ENCODE data around the gene FBLN2.
A peak's percentile ranks its signal among the peaks of the same experiment; 100 is the strongest.

The FBLN2 gene

GRCh38 chr3:13515786-13516759, 32.9 kb upstream of the FBLN2 start:
- no peak overlapping the region for H3K23ac ChIP-seq (ENCODE audit: low read length in 2 of 2)
- H3K4me2 ChIP-seq (ENCODE audit: low read length, poor library complexity, severe bottlenecking) = no peak overlapping the region
- no peak overlapping the region for H2BK12ac ChIP-seq (ENCODE audit: low read length in 2 of 2)
- H3K9me3 ChIP-seq (ENCODE audit: control insufficient read depth, low read length) = no peaks in the 10 kb centered on the region
- H3K14ac ChIP-seq (ENCODE audit: low read length in 2 of 2) = no peak overlapping the region
- no peak overlapping the region for H2AFZ ChIP-seq (ENCODE audit: low read depth, low read length)
- H2BK120ac ChIP-seq (ENCODE audit: low read depth, low read length) = no peak overlapping the region
- DNase-seq = no peak
- H2BK5ac ChIP-seq (ENCODE audit: low read depth, low read length, poor library complexity, severe bottlenecking) = no peak overlapping the region
- peaks cover 0 to 45% of the 10 kb centered on the region in 2 experiments for H3K27me3 ChIP-seq (ENCODE audit: control insufficient read depth in 1 of 2, insufficient read depth in 1 of 2, low read length in 2 of 2)
- WGBS = 89% methylated on average over 26 of the region's 26 CpGs
- no peaks in the 10 kb centered on the region for H3K79me1 ChIP-seq (replicated peaks; ENCODE audit: low read length, poor library complexity, severe bottlenecking)
- no peak overlapping the region for H4K8ac ChIP-seq (ENCODE audit: low read length)
- peak overlapping the region; percentile 20 for H3K9ac ChIP-seq (ENCODE audit: low read length)
- no peak overlapping the region for H3K27ac ChIP-seq (ENCODE audit: low read length, poor library complexity, severe bottlenecking)
- H2AK5ac ChIP-seq (ENCODE audit: low read length, severe bottlenecking) = no peak overlapping the region
- no peak overlapping the region for H3K4me3 ChIP-seq (ENCODE audit: insufficient read depth in 1 of 2, low read depth in 1 of 2, low read length in 2 of 2)
- H3K18ac ChIP-seq (ENCODE audit: low read depth in 1 of 2, low read length in 2 of 2) = no peak overlapping the region
- no peak overlapping the region for H2BK15ac ChIP-seq (ENCODE audit: low read depth, poor library complexity, severe bottlenecking)
- H3K4me1 ChIP-seq (ENCODE audit: control insufficient read depth, insufficient read depth, low read depth, low read length) = peaks cover 3% of the 10 kb centered on the region
- H4K91ac ChIP-seq (ENCODE audit: low read length) = peak overlapping the region; percentile 47
- H3K36me3 ChIP-seq (ENCODE audit: control insufficient read depth in 1 of 2, insufficient read depth in 2 of 2, low read depth in 1 of 2, low read length in 2 of 2) = peaks cover 0 to 11% of the 10 kb centered on the region in 2 experiments
- H3K4ac ChIP-seq (ENCODE audit: low read depth in 1 of 2, low read length in 2 of 2) = no peak overlapping the region

- no peak overlapping the region for H2AFZ ChIP-seq (ENCODE audit: low read depth, low read length)
- no peak overlapping the region for H2BK120ac ChIP-seq (ENCODE audit: low read depth, low read length)
- no peak overlapping the region for H3K14ac ChIP-seq (ENCODE audit: low read length in 2 of 2)
- DNase-seq = no peak
- H3K18ac ChIP-seq (ENCODE audit: low read depth in 1 of 2, low read length in 2 of 2) = no peak overlapping the region
- H4K91ac ChIP-seq (ENCODE audit: low read length) = peak overlapping the region; percentile 47
- no peaks in the 10 kb centered on the region for H3K9me3 ChIP-seq (ENCODE audit: control insufficient read depth, low read length)
- H3K4me3 ChIP-seq (ENCODE audit: insufficient read depth in 1 of 2, low read depth in 1 of 2, low read length in 2 of 2) = no peak overlapping the region
- H3K36me3 ChIP-seq (ENCODE audit: control insufficient read depth in 1 of 2, insufficient read depth in 2 of 2, low read depth in 1 of 2, low read length in 2 of 2) = peaks cover 0 to 11% of the 10 kb centered on the region in 2 experiments
- H3K27me3 ChIP-seq (ENCODE audit: control insufficient read depth in 1 of 2, insufficient read depth in 1 of 2, low read length in 2 of 2) = peaks cover 0 to 45% of the 10 kb centered on the region in 2 experiments
- H3K4me2 ChIP-seq (ENCODE audit: low read length, poor library complexity, severe bottlenecking) = no peak overlapping the region
- no peaks in the 10 kb centered on the region for H3K79me1 ChIP-seq (replicated peaks; ENCODE audit: low read length, poor library complexity, severe bottlenecking)
- 92% methylated on average over 7 of the region's 9 CpGs for WGBS
- peaks cover 3% of the 10 kb centered on the region for H3K4me1 ChIP-seq (ENCODE audit: control insufficient read depth, insufficient read depth, low read depth, low read length)
- no peak overlapping the region for H3K9ac ChIP-seq (ENCODE audit: low read length)
- H2AK5ac ChIP-seq (ENCODE audit: low read length, severe bottlenecking) = no peak overlapping the region
- H4K8ac ChIP-seq (ENCODE audit: low read length) = peak overlapping the region; percentile 7
- no peak overlapping the region for H3K4ac ChIP-seq (ENCODE audit: low read depth in 1 of 2, low read length in 2 of 2)
- H2BK12ac ChIP-seq (ENCODE audit: low read length in 2 of 2) = no peak overlapping the region
- H3K27ac ChIP-seq (ENCODE audit: low read length, poor library complexity, severe bottlenecking) = no peak overlapping the region
- no peak overlapping the region for H2BK5ac ChIP-seq (ENCODE audit: low read depth, low read length, poor library complexity, severe bottlenecking)
- H2BK15ac ChIP-seq (ENCODE audit: low read depth, poor library complexity, severe bottlenecking) = no peak overlapping the region
- no peak overlapping the region for H3K23ac ChIP-seq (ENCODE audit: low read length in 2 of 2)
Measured at GRCh38 chr3:13516760-13517135, 32.2 kb upstream of the FBLN2 start.

GRCh38 chr3:13517253-13517977, 31.5 kb upstream of the FBLN2 start:
- Histone ChIP-seq H3K4me2 (ENCODE audit: low read length, poor library complexity, severe bottlenecking) (no peak overlapping the region), H2BK12ac (ENCODE audit: low read length in 2 of 2) (no peak overlapping the region), H3K18ac (ENCODE audit: low read depth in 1 of 2, low read length in 2 of 2) (no peak overlapping the region), H3K27ac (ENCODE audit: low read length, poor library complexity, severe bottlenecking) (no peak overlapping the region), H3K36me3 (ENCODE audit: control insufficient read depth in 1 of 2, insufficient read depth in 2 of 2, low read depth in 1 of 2, low read length in 2 of 2) (peaks cover 0 to 11% of the 10 kb centered on the region in 2 experiments), H3K4ac (ENCODE audit: low read depth in 1 of 2, low read length in 2 of 2) (no peak overlapping the region), H3K4me3 (ENCODE audit: insufficient read depth in 1 of 2, low read depth in 1 of 2, low read length in 2 of 2) (no peak overlapping the region), H3K23ac (ENCODE audit: low read length in 2 of 2) (no peak overlapping the region), H4K8ac (ENCODE audit: low read length) (peak overlapping the region; percentile 7), H2AFZ (ENCODE audit: low read depth, low read length) (no peak overlapping the region), H2BK5ac (ENCODE audit: low read depth, low read length, poor library complexity, severe bottlenecking) (no peak overlapping the region), H3K9ac (ENCODE audit: low read length) (no peak overlapping the region), H2AK5ac (ENCODE audit: low read length, severe bottlenecking) (no peak overlapping the region), H2BK120ac (ENCODE audit: low read depth, low read length) (no peak overlapping the region), H3K4me1 (ENCODE audit: control insufficient read depth, insufficient read depth, low read depth, low read length) (peaks cover 3% of the 10 kb centered on the region), H4K91ac (ENCODE audit: low read length) (no peak overlapping the region), H3K79me1 (replicated peaks; ENCODE audit: low read length, poor library complexity, severe bottlenecking) (no peaks in the 10 kb centered on the region), H3K14ac (ENCODE audit: low read length in 2 of 2) (no peak overlapping the region), H2BK15ac (ENCODE audit: low read depth, poor library complexity, severe bottlenecking) (peak overlapping the region; percentile 55), H3K9me3 (ENCODE audit: control insufficient read depth, low read length) (no peaks in the 10 kb centered on the region), H3K27me3 (ENCODE audit: control insufficient read depth in 1 of 2, insufficient read depth in 1 of 2, low read length in 2 of 2) (peaks cover 0 to 45% of the 10 kb centered on the region in 2 experiments)
- DNase-seq = no peak
- 80% methylated on average over 18 of the region's 18 CpGs for WGBS

- Histone ChIP-seq H2BK12ac (ENCODE audit: low read length in 2 of 2) (no peak overlapping the region), H2AK5ac (ENCODE audit: low read length, severe bottlenecking) (no peak overlapping the region), H4K8ac (ENCODE audit: low read length) (no peak overlapping the region), H4K91ac (ENCODE audit: low read length) (no peak overlapping the region), H3K36me3 (ENCODE audit: control insufficient read depth in 1 of 2, insufficient read depth in 2 of 2, low read depth in 1 of 2, low read length in 2 of 2) (peaks cover 0 to 11% of the 10 kb centered on the region in 2 experiments), H3K79me1 (replicated peaks; ENCODE audit: low read length, poor library complexity, severe bottlenecking) (no peaks in the 10 kb centered on the region), H3K9ac (ENCODE audit: low read length) (peak overlapping the region; percentile 40), H2BK5ac (ENCODE audit: low read depth, low read length, poor library complexity, severe bottlenecking) (no peak overlapping the region), H3K9me3 (ENCODE audit: control insufficient read depth, low read length) (no peaks in the 10 kb centered on the region), H3K4me3 (ENCODE audit: insufficient read depth in 1 of 2, low read depth in 1 of 2, low read length in 2 of 2) (no peak overlapping the region), H3K4ac (ENCODE audit: low read depth in 1 of 2, low read length in 2 of 2) (no peak overlapping the region), H2BK15ac (ENCODE audit: low read depth, poor library complexity, severe bottlenecking) (no peak overlapping the region), H3K14ac (ENCODE audit: low read length in 2 of 2) (no peak overlapping the region), H3K18ac (ENCODE audit: low read depth in 1 of 2, low read length in 2 of 2) (no peak overlapping the region), H2BK120ac (ENCODE audit: low read depth, low read length) (no peak overlapping the region), H3K4me1 (ENCODE audit: control insufficient read depth, insufficient read depth, low read depth, low read length) (peaks cover 2% of the 10 kb centered on the region), H3K27me3 (ENCODE audit: control insufficient read depth in 1 of 2, insufficient read depth in 1 of 2, low read length in 2 of 2) (peaks cover 0 to 34% of the 10 kb centered on the region in 2 experiments), H3K27ac (ENCODE audit: low read length, poor library complexity, severe bottlenecking) (no peak overlapping the region), H3K23ac (ENCODE audit: low read length in 2 of 2) (peak overlapping the region in 1 of 2 experiments; percentile 62), H3K4me2 (ENCODE audit: low read length, poor library complexity, severe bottlenecking) (no peak overlapping the region), H2AFZ (ENCODE audit: low read depth, low read length) (no peak overlapping the region)
- 88% methylated on average over 13 of the region's 15 CpGs for WGBS
- DNase-seq = no peak
Measured at GRCh38 chr3:13518516-13518953, 30.4 kb upstream of the FBLN2 start.

All from mesenchymal stem cell (in vitro differentiated cells and primary cell).